SK-N-SH (cell line): ENCODE results near the gene RNMT. TPM values are rescaled to one million over a fixed set of nuclear protein-coding genes. Genes with fewer than 3 reads are reported as not detected.

Experiments used
- CTCF ChIA-PET: fragments of 300-600, 350-600 bp; formaldehyde crosslinking; extraction: SDS; loops from one replicate; lab custom pipeline; 2021; lab: Yijun Ruan, JAX
- POLR2A ChIA-PET: fragments of 350-600 bp; sonication (Branson Sonifier 250); formaldehyde crosslinking; extraction: SDS; loops from one replicate; lab custom pipeline; 2020; ENCODE audit warnings: antibody characterized with exemption, inconsistent platforms; lab: Yijun Ruan, JAX
- DNase-seq: peaks from one replicate; pipeline ENCODE4 v3.0.0; 2012
- H2AFZ ChIP-seq: fragments of 200-600 bp; sonication (generic); 2 replicates; pipeline ENCODE4 v1.8.1; 2016; ENCODE audit warnings: antibody characterized with exemption, mild to moderate bottlenecking, low read depth
- H3F3A ChIP-seq: fragments of 200-600 bp; sonication (generic); replicated peaks from 2 replicates; pipeline ENCODE3; 2016; ENCODE audit warnings: antibody characterized with exemption, mild to moderate bottlenecking; ENCODE audit not compliant: insufficient read depth
- H3K27ac ChIP-seq, 2 experiments: fragments of 200-500 bp in 1 of 2; fragments of 200-600 bp in 1 of 2; sonication (Bioruptor generic) in 1 of 2; sonication (generic), shearing (Covaris generic) in 1 of 2; 2 replicates each; pipeline versions ENCODE4 v1.5.1 to v1.6.1; 2014 to 2016; ENCODE audit warnings: low read depth in 2 of 2, inconsistent platforms in 1 of 2, low read length in 1 of 2, mild to moderate bottlenecking in 1 of 2, mixed read lengths in 1 of 2
- H3K27me3 ChIP-seq: fragments of 200-600 bp; sonication (generic), shearing (Covaris generic); 2 replicates; pipeline ENCODE4 v1.6.1; 2016; ENCODE audit warnings: mixed run types; ENCODE audit not compliant: insufficient read depth
- H3K36me3 ChIP-seq, 2 experiments: fragments of 200-500 bp in 1 of 2; fragments of 200-600 bp in 1 of 2; sonication (Bioruptor generic) in 1 of 2; sonication (generic) in 1 of 2; replicated peaks in 1 of 2; 2 replicates each; pipeline versions ENCODE3 to v1.5.1; 2014 to 2016; ENCODE audit warnings: low read length in 1 of 2, mild to moderate bottlenecking in 1 of 2; ENCODE audit not compliant: insufficient read depth in 2 of 2, control insufficient read depth in 1 of 2
- H3K4me1 ChIP-seq, 2 experiments: fragments of 200-500 bp in 1 of 2; fragments of 200-600 bp in 1 of 2; sonication (Bioruptor generic) in 1 of 2; sonication (generic), shearing (Covaris generic) in 1 of 2; 2 replicates each; pipeline versions ENCODE4 v1.5.1 to v1.6.1; 2014 to 2016; ENCODE audit warnings: low read depth in 1 of 2, low read length in 1 of 2, mixed run types in 1 of 2; ENCODE audit not compliant: insufficient read depth in 2 of 2, control insufficient read depth in 1 of 2
- H3K4me2 ChIP-seq: fragments of 200-600 bp; sonication (generic), shearing (Covaris generic); 2 replicates; pipeline ENCODE4 v1.6.1; 2017; ENCODE audit warnings: mixed run types
- H3K4me3 ChIP-seq, 2 experiments: fragments of 200-500 bp in 1 of 2; fragments of 200-600 bp in 1 of 2; sonication (Bioruptor generic) in 1 of 2; sonication (generic), shearing (Covaris generic) in 1 of 2; 2 replicates each; pipeline versions ENCODE4 v1.5.1 to v1.8.1; 2014 to 2016; ENCODE audit warnings: low read depth in 2 of 2, inconsistent platforms in 1 of 2, low read length in 1 of 2, mild to moderate bottlenecking in 1 of 2, mixed read lengths in 1 of 2, moderate library complexity in 1 of 2
- H3K79me2 ChIP-seq: fragments of 200-600 bp; sonication (generic); 2 replicates; pipeline ENCODE4 v1.8.1; 2017; ENCODE audit warnings: mild to moderate bottlenecking; ENCODE audit not compliant: insufficient read depth
- H3K9ac ChIP-seq: fragments of 200-600 bp; sonication (generic); 2 replicates; pipeline ENCODE4 v1.6.1; 2017; ENCODE audit warnings: mixed run types
- H3K9me2 ChIP-seq: fragments of 200-600 bp; sonication (generic); 2 replicates; pipeline ENCODE4 v1.6.1; 2017; ENCODE audit warnings: mixed run types
- H3K9me3 ChIP-seq: fragments of 200-600 bp; sonication (generic); 2 replicates; pipeline ENCODE4 v1.6.1; 2017; ENCODE audit warnings: mixed run types, mild to moderate bottlenecking, moderate library complexity
- H4K20me1 ChIP-seq: fragments of 200-600 bp; sonication (generic); 2 replicates; pipeline ENCODE4 v1.6.1; 2017; ENCODE audit warnings: mild to moderate bottlenecking, mixed run types; ENCODE audit not compliant: insufficient read depth
- EP300 ChIP-seq, 2 experiments: IDR thresholded peaks; 2 replicates each; pipeline versions ENCODE4 v1.4.0 to v1.6.1; 2012; ENCODE audit warnings: borderline replicate concordance in 1 of 2, low read depth in 1 of 2, low read length in 1 of 2
- FOSL2 ChIP-seq: IDR thresholded peaks from 2 replicates; pipeline ENCODE4 v1.4.0; 2012; ENCODE audit warnings: low read depth, mild to moderate bottlenecking, moderate library complexity, borderline replicate concordance
- GATA2 ChIP-seq: sonication (generic); formaldehyde crosslinking; IDR thresholded peaks from 2 replicates; pipeline ENCODE4 v1.5.0; 2020; ENCODE audit warnings: mild to moderate bottlenecking, missing genetic modification reagents
- NFIC ChIP-seq: IDR thresholded peaks from 2 replicates; pipeline ENCODE4 v1.4.0; 2012; ENCODE audit warnings: borderline replicate concordance
- PBX3 ChIP-seq: IDR thresholded peaks from 2 replicates; pipeline ENCODE4; 2012
- POLR2AphosphoS5 ChIP-seq: IDR thresholded peaks from 2 replicates; pipeline ENCODE4 v1.6.1; 2012; ENCODE audit warnings: low read depth, low read length
- RAD21 ChIP-seq: IDR thresholded peaks from 2 replicates; pipeline ENCODE4 v1.6.1; 2012; ENCODE audit warnings: mild to moderate bottlenecking, low read length
- RXRA ChIP-seq: IDR thresholded peaks from 2 replicates; pipeline ENCODE4 v1.4.0; 2012; ENCODE audit warnings: low read depth, mild to moderate bottlenecking, borderline replicate concordance
- TCF12 ChIP-seq: IDR thresholded peaks from 2 replicates; pipeline ENCODE4 v1.4.0; 2012
- WGBS: methylation state at CpG from one replicate; pipeline ENCODE4 v1.1.6; 2017; ENCODE audit warnings: low lambda C conversion rate; 5-methylcytosine and 5-hydroxymethylcytosine counted together
- polyA plus RNA-seq, 3 experiments: library from polyadenylated mRNA; depleted of rRNA; stranded (reverse); fragments of >200 nt; gene quantifications; 2 replicates each; pipeline ENCODE4 v1.2.3, GENCODE V29; 2012
- TF ChIP-seq, protein P1 (sequence below): IDR thresholded peaks from 2 replicates; pipeline ENCODE4 v1.4.0; 2012; ENCODE audit warnings: low read depth, borderline replicate concordance
- TF ChIP-seq, protein P2 (sequence below): fragments of 150-350 bp; IDR thresholded peaks from 2 replicates; pipeline ENCODE4 v1.6.1; 2016; ENCODE audit warnings: mild to moderate bottlenecking, low read depth, low read length

RNMT gene
- polyA plus RNA-seq, 1 of the 3 experiments (the other 2 are of a cell fraction): 12.7 TPM

DNA sequence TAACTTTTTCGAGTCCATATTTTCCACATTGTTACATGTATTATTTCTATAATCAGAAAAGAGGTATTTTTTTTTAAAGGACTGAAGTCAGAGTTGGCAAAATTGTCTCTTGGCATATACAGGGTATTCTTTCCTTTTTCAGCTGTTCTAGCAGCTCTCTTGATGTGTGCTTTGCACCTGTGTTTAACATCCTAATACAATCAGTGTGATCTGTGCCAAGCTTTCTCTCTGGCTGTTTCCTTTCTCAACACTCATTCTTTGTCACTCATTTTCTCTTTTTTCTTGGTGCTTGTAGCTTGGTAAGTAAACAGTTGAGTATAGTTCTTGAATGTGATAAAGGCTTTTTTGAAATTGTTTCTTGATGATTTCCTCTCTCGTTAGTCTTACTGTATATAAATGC is 9.2 kb downstream of the RNMT start:
- Histone ChIP-seq H3K27me3 (no peaks in the 10 kb centered on the region), H4K20me1 (peaks cover 2% of the 10 kb centered on the region; the same call in 1 of the 2 replicates), H3K9ac (no peak overlapping the region), H3K79me2 (peaks cover 26% of the 10 kb centered on the region), H3K9me2 (no peaks in the 10 kb centered on the region), H3F3A (peaks cover 5% of the 10 kb centered on the region), H3K4me3 (no peak overlapping the region), H3K27ac (no peak overlapping the region), H3K4me1 (no peaks in the 10 kb centered on the region), H2AFZ (no peak overlapping the region), H3K9me3 (no peaks in the 10 kb centered on the region), H3K4me2 (no peak overlapping the region), H3K36me3 (peaks cover 71 to 74% of the 10 kb centered on the region in 2 experiments)
- ChIA-PET POLR2A (no interaction called here), CTCF (no interaction called here)
- TF ChIP-seq, protein P1, sequence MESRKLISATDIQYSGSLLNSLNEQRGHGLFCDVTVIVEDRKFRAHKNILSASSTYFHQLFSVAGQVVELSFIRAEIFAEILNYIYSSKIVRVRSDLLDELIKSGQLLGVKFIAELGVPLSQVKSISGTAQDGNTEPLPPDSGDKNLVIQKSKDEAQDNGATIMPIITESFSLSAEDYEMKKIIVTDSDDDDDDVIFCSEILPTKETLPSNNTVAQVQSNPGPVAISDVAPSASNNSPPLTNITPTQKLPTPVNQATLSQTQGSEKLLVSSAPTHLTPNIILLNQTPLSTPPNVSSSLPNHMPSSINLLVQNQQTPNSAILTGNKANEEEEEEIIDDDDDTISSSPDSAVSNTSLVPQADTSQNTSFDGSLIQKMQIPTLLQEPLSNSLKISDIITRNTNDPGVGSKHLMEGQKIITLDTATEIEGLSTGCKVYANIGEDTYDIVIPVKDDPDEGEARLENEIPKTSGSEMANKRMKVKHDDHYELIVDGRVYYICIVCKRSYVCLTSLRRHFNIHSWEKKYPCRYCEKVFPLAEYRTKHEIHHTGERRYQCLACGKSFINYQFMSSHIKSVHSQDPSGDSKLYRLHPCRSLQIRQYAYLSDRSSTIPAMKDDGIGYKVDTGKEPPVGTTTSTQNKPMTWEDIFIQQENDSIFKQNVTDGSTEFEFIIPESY: no peak
- no peak for TF ChIP-seq RAD21
- no peak for TF ChIP-seq EP300 (IDR thresholded peaks at IDR 0.05; ENCODE audit: borderline replicate concordance in 1 of 2, low read depth in 1 of 2, low read length in 1 of 2)
- TF ChIP-seq POLR2AphosphoS5: no peak
- no peak for TF ChIP-seq FOSL2
- no peak for TF ChIP-seq NFIC
- no peak for TF ChIP-seq TCF12
- TF ChIP-seq, protein P2, sequence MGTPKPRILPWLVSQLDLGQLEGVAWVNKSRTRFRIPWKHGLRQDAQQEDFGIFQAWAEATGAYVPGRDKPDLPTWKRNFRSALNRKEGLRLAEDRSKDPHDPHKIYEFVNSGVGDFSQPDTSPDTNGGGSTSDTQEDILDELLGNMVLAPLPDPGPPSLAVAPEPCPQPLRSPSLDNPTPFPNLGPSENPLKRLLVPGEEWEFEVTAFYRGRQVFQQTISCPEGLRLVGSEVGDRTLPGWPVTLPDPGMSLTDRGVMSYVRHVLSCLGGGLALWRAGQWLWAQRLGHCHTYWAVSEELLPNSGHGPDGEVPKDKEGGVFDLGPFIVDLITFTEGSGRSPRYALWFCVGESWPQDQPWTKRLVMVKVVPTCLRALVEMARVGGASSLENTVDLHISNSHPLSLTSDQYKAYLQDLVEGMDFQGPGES: no peak
- no peak for TF ChIP-seq GATA2 (CRISPR knock-in tag)
- WGBS: 96% methylated on average over 2 of the region's 2 CpGs
- no peak for DNase-seq

GRCh38 chr18:13745696-13746095 is 19.2 kb downstream of the RNMT start:
- ChIA-PET CTCF (interaction anchor here (0.7 to 1.4 kb wide), 2 partner anchors 114 to 188 kb away, joined by 3 to 5 read pairs; no protein-coding TSS in a partner anchor), POLR2A (no interaction called here)
- H3K27me3 ChIP-seq: no peaks in the 10 kb centered on the region
- no peak overlapping the region for H3K4me3 ChIP-seq
- H3K9me2 ChIP-seq: no peaks in the 10 kb centered on the region
- H3K9me3 ChIP-seq: no peaks in the 10 kb centered on the region
- TF ChIP-seq PBX3 (no peak), RXRA (no peak)
- H3K4me2 ChIP-seq: no peak overlapping the region
- DNase-seq: no peak
- H3K4me1 ChIP-seq: no peaks in the 10 kb centered on the region
- H4K20me1 ChIP-seq: no peaks in the 10 kb centered on the region
- no peaks in the 10 kb centered on the region for H3F3A ChIP-seq
- peaks cover 76 to 85% of the 10 kb centered on the region in 2 experiments for H3K36me3 ChIP-seq
- no peak overlapping the region for H3K9ac ChIP-seq
- 0 out of 2 replicates have a peak, but pooled peaks cover 4% of the 10 kb centered on the region for H3K79me2 ChIP-seq
- whole genome bisulfite sequencing: 99% methylated on average over 3 of the region's 3 CpGs
- no peak overlapping the region for H3K27ac ChIP-seq
- no peak overlapping the region for H2AFZ ChIP-seq
